Caki2 (cell line): Measurements from ENCODE around the gene POP4. TPM values are rescaled to one million over a fixed set of nuclear protein-coding genes. Genes with fewer than 3 reads are reported as not detected.

Experiments used
- DNase-seq: peaks from one replicate; pipeline ENCODE4 v3.0.0-alpha.2; 2015; ENCODE audit warnings: low read depth
- in situ Hi-C: cut with HindIII; loops from 2 replicates; pipeline ENCODE4 v1.10.0; 2016; ENCODE audit warnings: low sequenced_read_pairs, low pct_unique_long_range_greater_than_20kb, mixed read lengths
- total RNA-seq: library from RNA; depleted of rRNA; stranded (reverse); fragments of >200 nt; shearing (Covaris generic); gene quantifications from 2 replicates; pipeline ENCODE4 v1.2.3, GENCODE V29; 2014; ENCODE audit warnings: low replicate concordance

POP4 gene
- total RNA-seq, 1 experiment from 2014 or later: 190 TPM

DNA sequence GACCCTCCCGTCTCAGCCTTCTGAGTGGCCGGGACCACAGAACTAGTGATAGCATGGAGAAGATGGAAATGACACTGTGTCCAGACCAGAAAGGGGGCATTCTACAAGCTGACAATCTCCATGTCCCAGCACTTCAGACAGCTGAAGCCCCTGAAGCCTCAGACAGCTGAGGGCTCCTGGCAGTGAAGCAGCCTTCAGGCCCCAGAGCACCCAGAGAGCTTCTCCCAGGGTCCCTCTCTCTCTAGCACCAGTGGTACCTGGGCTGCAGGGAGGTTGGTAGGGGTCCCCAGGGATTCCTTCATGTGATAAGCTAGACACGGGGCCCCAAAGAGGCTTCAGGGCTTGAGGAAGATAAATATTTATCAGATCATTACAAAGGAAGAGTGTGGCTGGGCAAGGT is 7.6 kb upstream of the POP4 start:
- no peak for DNase-seq
- in situ Hi-C loops: no loop called here

DNA sequence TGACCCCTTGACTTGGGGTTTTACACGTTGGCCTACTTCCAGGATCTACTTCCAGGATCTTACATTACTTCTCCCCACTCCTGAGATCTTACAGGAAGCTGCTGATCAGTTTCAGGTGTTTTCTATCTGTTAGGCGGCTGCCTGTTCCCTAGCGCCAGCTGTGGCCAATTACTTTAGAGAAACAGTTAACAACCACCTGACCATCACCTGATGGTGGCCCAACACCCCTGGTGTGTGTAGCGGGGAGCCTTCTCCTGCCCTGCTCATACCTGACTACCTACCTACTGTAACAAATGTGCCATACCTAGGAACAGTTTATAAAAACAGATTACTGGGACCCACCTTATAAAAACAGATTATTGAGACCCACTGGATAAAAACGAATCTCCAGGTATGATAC is 2.8 kb upstream of the POP4 start:
- no peak for DNase-seq
- in situ Hi-C loops: loop anchor here (10.0 to 25.0 kb wide), 2 partner anchors 111 to 334 kb away; partner anchors contain the start of genes C19orf12 and URI1

DNA sequence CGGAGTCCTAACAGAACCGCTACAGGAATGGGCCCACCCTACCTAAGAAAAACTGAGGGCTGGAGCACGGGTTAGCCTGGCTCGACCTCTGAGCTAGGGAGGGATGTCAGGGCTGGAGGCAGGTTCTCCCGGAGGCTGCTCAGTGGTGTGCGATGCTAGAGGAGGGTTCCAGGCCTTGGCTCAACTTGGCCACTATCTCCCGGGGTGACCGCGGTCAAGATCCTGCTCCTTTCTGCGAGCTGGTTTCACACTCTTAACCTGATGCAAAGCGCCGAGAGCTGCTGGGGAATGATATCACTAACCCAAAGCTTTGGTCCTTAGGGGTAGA is 301 bp downstream of the POP4 start:
- in situ Hi-C loops: loop anchor here (10.0 to 25.0 kb wide), 2 partner anchors 108 to 331 kb away; partner anchors contain the start of genes C19orf12 and URI1
- no peak for DNase-seq

DNA sequence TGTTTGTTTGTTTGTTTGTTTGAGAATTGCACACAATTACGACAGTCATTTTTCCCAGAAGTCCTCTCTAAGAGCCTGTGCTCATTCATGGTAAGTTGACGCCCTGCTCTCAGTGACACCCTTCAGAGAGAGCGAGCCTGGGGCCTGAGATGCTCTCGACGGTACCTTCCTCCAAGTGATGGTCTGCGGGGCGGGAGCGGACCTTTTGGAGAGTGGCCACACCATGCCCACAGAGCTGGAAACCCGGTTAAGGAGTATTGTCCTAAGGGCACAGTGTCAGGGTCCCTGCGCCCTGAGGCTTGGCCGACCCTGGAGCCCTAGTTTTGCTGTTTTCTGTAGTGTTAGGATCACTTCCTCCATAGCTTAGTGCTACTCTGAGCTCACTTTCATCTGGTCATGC is 3.6 kb downstream of the POP4 start:
- DNase-seq: no peak
- in situ Hi-C loops: loop anchor here (10.0 to 25.0 kb wide), 2 partner anchors 105 to 328 kb away; partner anchors contain the start of genes C19orf12 and URI1

DNA sequence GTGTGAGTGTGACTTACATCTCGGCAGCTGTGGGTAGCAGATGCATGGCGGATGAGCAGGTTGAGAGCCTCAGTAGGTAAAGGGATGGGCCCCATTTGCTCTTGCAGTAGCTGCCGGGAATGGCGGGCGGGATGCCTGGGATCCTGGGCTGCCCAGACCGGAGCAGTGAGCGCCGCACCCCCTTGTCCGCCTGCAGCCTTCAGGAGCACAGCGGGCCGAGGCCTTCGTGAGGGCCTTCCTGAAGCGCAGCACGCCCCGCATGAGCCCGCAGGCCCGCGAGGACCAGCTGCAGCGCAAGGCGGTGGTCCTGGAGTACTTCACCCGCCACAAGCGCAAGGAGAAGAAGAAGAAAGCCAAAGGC is 4.1 kb downstream of the POP4 start:
- in situ Hi-C loops: loop anchor here (25.0 kb wide), 1 partner anchor 327 kb away; the partner anchor contains the start of gene URI1
- DNase-seq: no peak

DNA sequence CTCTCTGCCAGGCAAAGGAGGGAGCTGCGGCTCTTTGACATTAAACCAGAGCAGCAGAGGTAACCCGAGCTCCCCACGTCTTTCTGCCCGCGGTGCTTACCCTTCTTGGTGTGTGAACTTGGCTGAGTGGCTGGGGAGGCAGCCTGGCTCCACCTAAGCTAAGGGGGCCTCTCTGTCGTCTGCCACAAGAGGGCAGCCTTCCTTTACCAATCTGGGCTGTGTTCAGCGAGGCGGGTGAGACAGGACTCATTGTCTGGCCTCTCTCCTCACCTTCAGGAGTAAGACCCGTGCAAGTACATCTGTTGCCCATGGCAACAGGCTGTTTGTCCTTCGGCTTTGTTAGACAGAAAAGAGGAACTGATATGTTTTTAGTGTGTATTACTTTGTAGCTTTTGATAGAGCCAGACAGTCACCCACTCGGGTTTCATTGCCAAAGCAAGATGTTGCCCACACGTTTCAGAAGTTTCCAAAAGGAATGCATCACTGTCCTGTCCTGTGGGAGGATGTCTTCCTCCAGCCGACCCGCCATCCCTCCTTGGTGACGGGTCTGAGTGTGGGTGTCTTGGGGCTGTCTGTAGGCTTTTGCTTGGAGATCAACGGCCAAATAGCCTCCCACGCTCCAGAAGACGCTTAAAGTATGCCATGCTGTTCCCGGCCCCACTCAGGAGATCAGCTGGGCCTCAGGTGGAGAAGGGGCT is 4.6 kb downstream of the POP4 start:
- in situ Hi-C loops: loop anchor here (25.0 kb wide), 1 partner anchor 327 kb away; the partner anchor contains the start of gene URI1
- DNase-seq: peak; percentile 79

DNA sequence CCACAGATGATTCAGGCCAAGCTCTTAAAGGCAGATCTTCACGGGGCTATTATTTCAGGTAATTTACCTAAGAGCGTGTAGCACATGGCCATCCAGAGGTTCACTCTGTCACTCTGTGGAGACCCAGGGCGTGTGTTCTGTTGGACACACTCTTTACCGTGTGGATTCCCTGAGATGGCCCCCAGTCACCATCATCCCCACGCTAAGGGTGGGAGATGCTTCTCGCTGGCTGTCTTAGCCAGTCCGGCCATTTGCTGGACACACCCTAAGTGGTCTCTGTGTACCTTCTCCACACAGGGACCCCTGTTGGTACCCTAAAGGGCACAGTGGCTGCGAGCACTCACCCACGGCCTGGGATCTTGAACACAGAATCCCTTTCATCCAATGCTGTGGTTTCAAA is 6.0 kb downstream of the POP4 start:
- in situ Hi-C loops: loop anchor here (25.0 kb wide), 1 partner anchor 325 kb away; the partner anchor contains the start of gene URI1
- no peak for DNase-seq

DNA sequence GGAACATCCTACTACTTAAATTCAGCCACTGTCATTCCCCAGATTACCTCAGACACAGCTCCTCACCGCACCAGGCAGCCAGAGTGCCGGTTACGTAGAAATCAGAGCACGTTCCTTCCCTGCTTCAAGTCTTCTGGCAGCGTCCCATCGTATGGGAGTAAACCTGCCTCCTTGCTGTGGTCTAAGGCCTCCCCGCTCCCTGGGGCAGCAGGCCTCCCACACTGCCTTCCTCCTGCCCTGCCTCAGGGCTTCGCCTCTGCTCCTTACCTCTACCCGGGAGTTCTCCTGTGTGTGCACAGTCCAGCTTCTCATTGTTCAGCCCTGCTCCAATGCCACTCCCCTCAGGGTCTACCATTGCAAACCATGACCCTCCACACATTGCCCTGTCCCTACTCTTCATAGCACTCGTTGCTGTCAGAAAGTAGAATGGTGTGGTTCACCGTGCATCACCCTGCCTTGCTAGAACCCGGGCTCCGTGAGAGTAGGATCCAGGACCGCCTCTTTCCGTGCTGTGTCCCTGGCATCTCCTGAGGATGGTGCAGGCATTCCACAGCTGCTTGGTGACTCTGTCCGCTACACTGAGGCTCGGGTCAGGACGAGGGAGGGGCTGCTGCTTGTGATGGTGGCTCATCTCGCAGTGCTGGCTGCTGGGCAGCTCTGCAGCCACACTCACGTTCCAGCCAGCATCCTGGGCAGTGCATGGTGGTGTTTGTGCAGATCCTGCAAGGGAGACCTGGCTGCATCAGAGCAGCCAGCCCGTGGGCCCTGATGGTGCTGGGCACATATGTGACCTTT is 6.9 kb downstream of the POP4 start:
- in situ Hi-C loops: loop anchor here (25.0 kb wide), 1 partner anchor 324 kb away; the partner anchor contains the start of gene URI1
- DNase-seq: no peak

DNA sequence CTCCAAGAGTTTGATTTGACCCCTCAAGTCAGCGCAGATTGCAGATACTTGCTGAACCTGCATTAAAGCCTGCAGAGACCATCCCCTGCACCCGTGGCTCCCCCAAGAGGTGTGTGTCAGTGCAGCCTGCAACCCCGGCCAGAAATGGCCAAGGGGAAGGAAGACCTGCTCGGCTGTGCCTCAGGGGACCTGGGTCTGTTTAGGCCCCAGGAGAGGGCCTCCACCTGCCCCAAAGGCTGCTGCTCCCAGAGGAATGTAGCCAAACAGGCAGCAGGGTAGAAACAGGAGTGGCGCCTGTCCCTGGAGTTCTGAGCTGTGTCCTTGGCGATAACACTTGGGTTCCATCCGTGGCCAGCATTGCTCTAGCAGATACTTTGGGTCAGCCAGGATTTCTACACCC is 8.0 kb downstream of the POP4 start:
- in situ Hi-C loops: loop anchor here (25.0 kb wide), 1 partner anchor 323 kb away; the partner anchor contains the start of gene URI1
- no peak for DNase-seq

DNA sequence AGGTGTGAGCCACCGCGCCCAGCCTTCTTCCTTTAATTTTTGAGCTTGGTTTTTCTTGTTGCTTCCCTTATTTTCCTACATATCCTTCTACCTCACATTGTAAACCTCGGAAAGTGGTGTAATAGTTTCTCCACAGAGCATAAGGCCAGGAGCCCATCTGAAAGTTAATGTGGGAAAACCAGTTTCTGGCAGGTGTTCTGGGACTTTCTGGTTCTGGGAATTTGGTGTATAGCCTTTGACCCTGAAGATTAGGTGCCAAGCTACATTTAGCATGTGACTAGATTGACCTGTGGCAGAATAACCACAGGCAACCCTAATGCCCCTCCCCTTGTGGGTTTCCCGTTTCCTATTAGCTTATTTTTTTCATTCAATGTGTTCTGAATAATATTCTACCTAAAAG is 8.7 kb downstream of the POP4 start:
- DNase-seq: no peak
- in situ Hi-C loops: loop anchor here (25.0 kb wide), 1 partner anchor 323 kb away; the partner anchor contains the start of gene URI1

DNA sequence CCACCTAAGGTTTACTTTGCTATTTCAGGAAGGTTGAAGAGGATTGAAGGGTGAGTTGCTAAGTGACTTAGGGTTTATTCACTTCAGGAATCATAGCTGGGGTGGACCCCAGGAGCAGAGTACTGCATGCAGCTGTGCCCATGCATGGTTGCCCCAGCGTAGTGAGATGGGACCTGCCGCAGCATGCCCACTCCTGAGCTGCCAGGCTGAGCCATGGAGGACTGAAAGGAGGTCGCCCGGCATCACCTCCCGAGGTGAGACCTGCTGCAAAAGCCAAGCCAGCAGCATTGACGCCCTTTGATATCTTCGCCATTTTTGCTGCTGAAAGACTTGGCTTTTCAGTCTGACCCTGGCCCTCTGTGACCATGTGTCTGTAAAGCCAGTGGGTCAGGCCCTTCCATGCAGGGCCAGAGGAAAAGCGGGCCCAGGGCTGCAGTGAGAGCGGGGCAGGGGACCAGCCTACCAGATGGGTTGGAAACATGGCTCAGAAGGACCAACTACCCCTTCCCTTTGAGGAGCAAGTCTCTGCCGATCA is 9.9 kb downstream of the POP4 start:
- no peak for DNase-seq
- in situ Hi-C loops: loop anchor here (25.0 kb wide), 1 partner anchor 321 kb away; the partner anchor contains the start of gene URI1

DNA sequence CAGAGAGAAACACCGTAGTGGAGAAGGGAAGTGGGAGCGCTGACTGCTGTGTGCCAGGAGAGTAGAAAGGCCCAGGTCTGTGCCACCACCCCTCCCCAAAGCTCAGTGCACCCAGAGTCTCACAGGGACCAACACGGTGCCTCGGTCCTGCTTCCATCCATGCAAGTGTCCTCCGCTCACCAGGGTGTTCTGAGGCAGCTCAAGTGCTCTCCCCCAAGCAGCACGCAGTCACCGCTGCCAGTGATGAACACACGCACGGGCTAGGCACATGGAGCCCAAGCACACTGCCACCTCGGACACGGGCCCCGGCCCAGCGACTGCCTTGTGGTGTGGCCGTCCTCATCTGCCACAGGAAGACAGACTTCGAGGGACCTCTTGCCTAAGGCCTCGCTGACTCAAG is 10.5 kb downstream of the POP4 start:
- no peak for DNase-seq
- in situ Hi-C loops: loop anchor here (25.0 kb wide), 1 partner anchor 321 kb away; the partner anchor contains the start of gene URI1

DNA sequence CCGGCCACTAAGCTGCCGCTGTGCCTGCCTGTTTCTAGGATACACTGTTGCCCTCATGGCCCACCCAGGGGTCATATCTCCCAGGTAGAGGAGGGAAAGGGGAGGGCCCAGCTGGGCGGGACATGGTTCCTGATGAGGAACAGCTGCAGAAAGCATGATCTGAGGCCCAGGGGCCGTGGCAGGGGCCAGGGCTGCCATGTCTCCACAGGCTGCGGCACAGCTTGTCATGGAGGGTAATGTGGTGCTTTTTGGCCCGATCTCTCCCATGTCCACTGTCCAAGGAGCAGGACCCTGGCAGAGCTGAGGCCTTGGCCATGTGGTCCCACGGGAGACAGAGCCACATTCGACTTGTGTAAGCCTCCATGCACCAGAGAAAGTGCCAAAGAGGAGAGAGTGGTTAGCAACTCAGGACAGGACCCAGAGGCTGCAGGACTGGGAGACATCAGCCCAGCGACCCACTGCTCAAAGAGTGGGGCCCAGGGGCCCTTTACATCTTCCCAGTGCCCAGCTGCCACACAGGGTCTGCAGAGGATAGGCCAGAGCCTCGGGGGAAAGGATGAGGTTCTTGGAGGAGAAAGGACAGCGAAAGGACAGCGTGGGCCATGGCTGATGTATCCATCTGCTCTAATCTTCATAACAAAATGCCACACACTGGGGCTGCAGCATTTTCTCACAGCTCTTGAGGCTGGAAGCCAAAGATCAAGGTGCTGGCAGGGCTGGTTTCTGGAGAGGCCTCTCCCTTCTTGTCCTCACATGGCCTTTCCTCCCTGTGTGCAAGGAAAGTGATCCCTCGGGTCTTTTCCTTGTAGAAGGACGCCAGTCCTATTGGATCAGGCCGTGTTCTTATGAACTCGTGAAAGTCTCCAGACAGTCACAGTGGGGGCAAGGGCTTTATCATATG is 11.5 kb downstream of the POP4 start:
- no peak for DNase-seq
- in situ Hi-C loops: loop anchor here (25.0 kb wide), 1 partner anchor 320 kb away; the partner anchor contains the start of gene URI1

DNA sequence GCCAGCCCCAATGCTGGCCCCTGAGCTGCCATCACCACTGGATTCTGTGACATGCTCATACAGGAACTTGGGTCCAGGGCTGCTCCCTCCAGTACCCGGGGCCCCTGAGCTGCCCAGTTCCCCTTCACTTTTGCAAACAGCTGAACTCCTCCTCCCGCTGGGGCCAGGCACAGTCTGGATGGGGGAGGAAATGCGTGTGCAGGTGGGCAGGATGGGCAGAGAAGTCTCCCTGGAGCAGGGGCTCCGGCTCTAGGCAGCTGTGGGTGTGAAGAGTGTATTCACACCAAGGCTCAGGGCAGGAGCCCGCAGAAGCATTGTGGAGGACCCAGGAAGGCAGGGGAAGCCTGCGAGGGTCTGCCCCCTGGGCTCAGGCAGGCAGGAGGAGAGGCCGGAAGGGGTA is 12.4 kb downstream of the POP4 start:
- DNase-seq: no peak
- in situ Hi-C loops: loop anchor here (25.0 kb wide), 1 partner anchor 319 kb away; the partner anchor contains the start of gene URI1

DNA sequence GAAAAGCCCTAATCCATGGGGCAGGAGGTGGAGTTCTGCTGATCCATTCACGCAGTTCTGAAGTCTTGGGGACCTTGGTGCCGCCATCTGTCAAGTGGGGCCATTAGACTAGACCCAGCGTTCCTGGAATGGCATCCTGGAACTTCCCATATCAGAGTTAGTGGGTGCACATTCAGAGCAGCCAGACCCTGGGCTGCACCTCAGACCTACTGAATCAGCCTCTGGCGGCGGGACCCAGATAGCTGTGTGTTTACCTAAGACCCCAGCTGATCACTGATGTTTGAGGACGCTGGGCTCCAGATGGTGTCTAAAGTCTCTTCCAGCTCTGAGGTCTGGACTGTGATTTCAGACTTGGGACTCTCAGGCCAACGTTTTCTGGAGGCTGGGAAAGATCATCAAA is 12.8 kb downstream of the POP4 start:
- in situ Hi-C loops: loop anchor here (25.0 kb wide), 1 partner anchor 318 kb away; the partner anchor contains the start of gene URI1

DNA sequence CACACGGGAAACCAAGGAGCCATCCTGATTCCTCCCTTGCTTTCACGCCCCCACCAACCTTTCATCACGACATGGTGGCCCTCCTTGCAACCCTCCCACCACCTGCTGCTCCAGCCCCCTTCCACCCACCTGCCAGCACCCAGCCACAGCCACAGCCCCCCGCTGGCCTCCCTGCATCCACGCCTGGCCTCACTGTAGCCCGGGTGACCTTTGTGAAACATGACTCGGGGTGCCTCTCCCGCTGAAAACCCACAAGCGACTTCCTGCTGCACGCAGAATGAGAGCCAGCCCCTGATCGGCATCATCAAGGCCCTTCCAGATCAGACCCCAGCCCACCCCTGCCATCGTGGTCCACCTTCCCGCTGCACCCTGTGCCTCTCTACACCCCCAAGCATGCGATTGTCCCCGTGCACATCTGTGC is 14.9 kb downstream of the POP4 start:
- in situ Hi-C loops: loop anchor here (25.0 kb wide), 1 partner anchor 316 kb away; the partner anchor contains the start of gene URI1
- no peak for DNase-seq

More for the DNA sequence above, 12.8 kb downstream of the POP4 start:
- no peak for DNase-seq
